IPS-18c (cell line): ENCODE results near the gene HBG1.
"Not testable (repeated sequence)": the region's sequence is repeated elsewhere in the genome, so short reads cannot be mapped to it uniquely, and the experiment has no call there.

Experiments
- H3K4me3 ChIP-seq: 2 replicates; pipeline ENCODE4 v1.7.0; 2013; ENCODE audit warnings: low read depth, mild to moderate bottlenecking, low read length, moderate library complexity; ENCODE audit not compliant: insufficient read depth
- H3K9me3 ChIP-seq: one replicate; pipeline ENCODE4 v1.6.1; 2013; ENCODE audit warnings: mild to moderate bottlenecking, low read length, moderate library complexity; ENCODE audit not compliant: control insufficient read depth, insufficient read depth

The HBG1 gene

GRCh38 chr11:5249807-5250396 is at the start of gene HBG1:
Gene HBG1 (minus strand): TSS chr11:5249857. CDS start chr11:5249804, 53 bp downstream.
- H3K9me3 ChIP-seq, H3K4me3 ChIP-seq: not testable (repeated sequence)

- no peaks in the 10 kb centered on the region for H3K9me3 ChIP-seq
- no peak overlapping the region for H3K4me3 ChIP-seq
Measured at GRCh38 chr11:5298451-5298850, 48.8 kb upstream of the HBG1 start.

DNA sequence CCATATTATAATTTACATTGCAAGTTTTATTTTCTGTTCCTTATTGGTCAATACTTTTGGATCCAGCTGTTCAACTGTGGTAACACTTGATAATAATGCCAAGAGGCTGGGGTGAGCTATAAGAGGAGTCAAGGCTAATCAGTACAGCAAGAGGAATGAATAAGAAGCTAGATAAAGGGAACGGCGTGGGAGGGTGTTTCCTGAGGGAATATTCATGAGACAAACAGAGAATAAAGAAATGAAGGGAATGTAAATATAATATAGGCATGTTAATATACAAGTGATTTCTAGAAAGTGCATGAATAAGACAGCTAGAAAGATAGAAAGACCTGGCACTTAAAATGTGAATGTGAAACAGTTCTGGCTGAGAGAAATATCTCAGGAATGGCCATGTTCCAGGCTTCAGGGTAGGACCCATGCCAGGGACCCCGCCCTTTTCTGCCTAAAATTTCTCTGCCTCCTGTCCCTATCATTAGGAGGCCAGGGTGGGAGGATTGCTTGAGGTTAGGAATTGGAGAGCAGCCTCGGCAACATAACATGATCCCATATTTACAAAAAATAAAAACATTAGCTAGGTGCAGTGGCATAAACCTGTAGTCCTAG is 48.2 kb upstream of the HBG1 start:
- no peaks in the 10 kb centered on the region for H3K9me3 ChIP-seq
- no peak overlapping the region for H3K4me3 ChIP-seq

DNA sequence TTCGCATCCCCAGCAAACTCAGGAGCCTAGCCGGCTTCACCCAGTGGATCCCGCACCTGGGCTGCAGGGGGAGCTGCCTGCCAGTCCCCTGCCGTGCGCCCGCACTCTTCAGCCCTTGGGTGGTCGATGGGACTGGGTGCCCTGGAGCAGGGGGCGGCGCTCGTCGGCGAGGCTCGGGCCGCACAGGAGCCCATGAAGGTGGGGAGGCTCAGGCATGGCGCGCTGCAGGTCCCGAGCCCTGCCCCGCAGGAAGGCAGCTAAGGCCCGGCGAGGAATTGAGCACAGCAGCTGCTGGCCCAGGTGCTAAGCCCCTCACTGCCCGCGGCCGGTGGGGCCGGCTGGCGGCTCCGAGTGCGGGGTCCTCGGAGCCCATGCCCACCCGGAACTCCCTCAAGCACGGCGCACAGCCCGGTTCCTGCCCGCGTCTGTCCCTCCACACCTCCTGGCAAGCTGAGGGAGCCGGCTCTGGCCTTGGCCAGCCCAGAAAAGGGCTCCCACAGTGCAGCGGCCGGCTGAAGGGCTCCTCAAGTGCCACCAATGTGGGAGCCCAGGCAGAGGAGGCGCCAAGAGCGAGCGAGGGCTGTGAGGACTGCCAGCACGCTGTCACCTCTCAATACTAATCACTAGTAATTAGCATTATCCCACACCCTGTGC is 44.8 kb upstream of the HBG1 start:
- not testable (repeated sequence) for H3K4me3 ChIP-seq, H3K9me3 ChIP-seq

- Histone ChIP-seq H3K4me3 (no peak overlapping the region), H3K9me3 (no peaks in the 10 kb centered on the region)
Measured at GRCh38 chr11:5293028-5293427, 43.4 kb upstream of the HBG1 start.

GRCh38 chr11:5291207-5291838 is 41.7 kb upstream of the HBG1 start:
- Histone ChIP-seq H3K4me3 (no peak overlapping the region), H3K9me3 (no peaks in the 10 kb centered on the region)

DNA sequence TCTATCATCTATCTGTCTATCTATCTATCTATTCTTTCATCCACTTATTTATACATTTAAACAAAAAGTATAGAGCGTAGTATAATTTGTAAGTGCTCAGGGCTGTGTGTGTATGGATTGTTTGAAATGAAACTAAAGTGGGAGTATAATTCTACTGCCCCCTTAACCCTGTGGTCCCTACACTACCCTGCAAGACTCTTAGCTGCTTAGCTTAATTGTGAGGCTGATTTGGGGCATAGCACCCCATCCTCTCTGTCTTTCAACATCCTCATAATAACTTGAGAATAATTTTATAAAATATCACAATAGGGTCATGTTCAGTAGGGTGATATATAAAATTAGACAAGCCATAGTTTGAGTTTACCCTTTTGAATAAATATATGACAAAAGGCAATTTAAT is 40.4 kb upstream of the HBG1 start:
- H3K4me3 ChIP-seq: no peak overlapping the region
- H3K9me3 ChIP-seq: no peaks in the 10 kb centered on the region

- no peaks in the 10 kb centered on the region for H3K9me3 ChIP-seq
- no peak overlapping the region for H3K4me3 ChIP-seq
Measured at GRCh38 chr11:5289696-5290095, 40.0 kb upstream of the HBG1 start.

DNA sequence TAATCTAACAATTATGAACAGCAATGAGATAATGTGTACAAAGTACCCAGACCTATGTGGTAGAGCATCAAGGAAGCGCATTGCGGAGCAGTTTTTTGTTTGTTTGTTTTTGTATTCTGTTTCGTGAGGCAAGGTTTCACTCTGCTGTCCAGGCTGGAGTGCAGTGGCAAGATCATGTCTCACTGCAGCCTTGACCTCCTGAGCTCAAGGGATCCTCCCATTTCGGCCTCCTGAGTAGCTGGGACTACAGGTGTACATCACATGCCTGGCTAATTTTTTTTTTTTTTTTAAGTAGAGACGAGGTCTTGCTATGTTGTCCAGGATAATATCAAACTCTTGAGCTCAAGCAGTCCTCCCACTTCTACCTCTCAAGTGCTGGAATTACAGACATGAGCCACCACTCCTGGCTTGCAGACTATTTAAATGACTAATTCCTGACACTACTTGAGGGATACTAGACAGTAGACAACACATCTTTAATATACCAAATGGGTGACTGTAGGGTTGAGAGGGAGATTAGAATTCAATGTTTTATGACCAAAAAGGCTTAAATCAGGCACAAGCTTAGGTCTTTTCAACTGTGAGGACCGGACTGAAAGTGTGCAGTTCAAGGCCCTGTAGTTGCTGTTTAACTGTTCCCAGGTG is 39.4 kb upstream of the HBG1 start:
- Histone ChIP-seq H3K9me3 (no peaks in the 10 kb centered on the region), H3K4me3 (no peak overlapping the region)

DNA sequence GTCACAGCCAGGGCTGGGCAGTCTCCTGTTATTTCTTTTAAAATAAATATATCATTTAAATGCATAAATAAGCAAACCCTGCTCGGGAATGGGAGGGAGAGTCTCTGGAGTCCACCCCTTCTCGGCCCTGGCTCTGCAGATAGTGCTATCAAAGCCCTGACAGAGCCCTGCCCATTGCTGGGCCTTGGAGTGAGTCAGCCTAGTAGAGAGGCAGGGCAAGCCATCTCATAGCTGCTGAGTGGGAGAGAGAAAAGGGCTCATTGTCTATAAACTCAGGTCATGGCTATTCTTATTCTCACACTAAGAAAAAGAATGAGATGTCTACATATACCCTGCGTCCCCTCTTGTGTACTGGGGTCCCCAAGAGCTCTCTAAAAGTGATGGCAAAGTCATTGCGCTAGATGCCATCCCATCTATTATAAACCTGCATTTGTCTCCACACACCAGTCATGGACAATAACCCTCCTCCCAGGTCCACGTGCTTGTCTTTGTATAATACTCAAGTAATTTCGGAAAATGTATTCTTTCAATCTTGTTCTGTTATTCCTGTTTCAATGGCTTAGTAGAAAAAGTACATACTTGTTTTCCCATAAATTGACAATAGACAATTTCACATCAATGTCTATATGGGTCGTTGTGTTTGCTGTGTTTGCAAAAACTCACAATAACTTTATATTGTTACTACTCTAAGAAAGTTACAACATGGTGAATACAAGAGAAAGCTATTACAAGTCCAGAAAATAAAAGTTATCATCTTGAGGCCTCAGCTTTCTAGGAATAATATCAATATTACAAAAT is 38.6 kb upstream of the HBG1 start:
- no peaks in the 10 kb centered on the region for H3K9me3 ChIP-seq
- H3K4me3 ChIP-seq: no peak overlapping the region

- no peaks in the 10 kb centered on the region for H3K9me3 ChIP-seq
- no peak overlapping the region for H3K4me3 ChIP-seq
Measured at GRCh38 chr11:5286901-5287300, 37.2 kb upstream of the HBG1 start.

DNA sequence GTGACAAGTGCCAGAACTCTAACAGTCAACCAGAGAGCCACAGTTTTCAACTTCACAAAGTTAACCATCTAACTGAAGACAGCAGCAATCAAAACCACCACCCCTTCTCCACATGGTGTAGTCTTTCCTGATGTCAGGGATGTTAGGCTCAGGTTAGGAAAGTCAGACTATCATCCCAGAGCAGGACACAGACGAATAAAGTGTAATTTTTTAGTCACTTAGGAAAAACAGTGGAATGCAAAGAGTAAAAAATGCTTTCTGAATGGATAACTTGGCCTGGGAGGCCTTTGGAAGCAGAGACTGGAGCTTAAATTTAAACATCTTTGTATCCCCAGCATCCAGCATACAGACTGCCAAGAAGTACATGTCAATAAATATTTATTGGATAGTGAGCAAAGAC is 36.7 kb upstream of the HBG1 start:
- no peak overlapping the region for H3K4me3 ChIP-seq
- H3K9me3 ChIP-seq: no peaks in the 10 kb centered on the region

DNA sequence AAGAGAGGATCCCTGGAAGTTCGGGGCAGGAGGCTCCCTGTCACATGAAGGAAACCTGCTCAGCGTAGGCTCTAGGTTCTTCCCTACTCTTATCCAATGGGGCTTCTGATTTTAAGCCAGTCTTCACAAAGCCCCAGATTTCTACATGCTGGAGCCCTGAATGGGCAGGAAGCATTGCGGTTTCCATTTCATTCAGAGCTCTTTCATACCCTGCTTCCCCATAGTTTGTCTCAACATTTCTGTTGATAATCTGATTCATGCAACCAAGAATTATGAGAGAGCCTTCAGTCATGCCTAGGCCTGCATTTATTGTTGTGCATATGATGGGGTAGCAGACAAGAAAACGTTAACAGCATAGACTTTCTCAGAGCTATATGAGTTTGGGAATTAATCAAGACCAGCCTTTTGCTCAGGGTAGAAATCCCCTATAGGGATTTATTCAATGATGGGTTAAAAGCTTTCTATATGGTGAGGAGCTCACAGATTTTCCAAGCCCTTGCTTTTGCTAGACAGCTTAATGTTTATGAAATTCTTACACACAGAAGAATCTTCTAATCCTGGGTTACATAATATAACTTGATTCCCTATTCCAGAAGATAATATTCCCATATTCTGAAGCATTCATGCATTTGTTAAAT is 36.2 kb upstream of the HBG1 start:
- H3K9me3 ChIP-seq: no peaks in the 10 kb centered on the region
- no peak overlapping the region for H3K4me3 ChIP-seq

GRCh38 chr11:5284637-5285036 is 35.0 kb upstream of the HBG1 start:
- Histone ChIP-seq H3K4me3 (no peak overlapping the region), H3K9me3 (no peaks in the 10 kb centered on the region)

DNA sequence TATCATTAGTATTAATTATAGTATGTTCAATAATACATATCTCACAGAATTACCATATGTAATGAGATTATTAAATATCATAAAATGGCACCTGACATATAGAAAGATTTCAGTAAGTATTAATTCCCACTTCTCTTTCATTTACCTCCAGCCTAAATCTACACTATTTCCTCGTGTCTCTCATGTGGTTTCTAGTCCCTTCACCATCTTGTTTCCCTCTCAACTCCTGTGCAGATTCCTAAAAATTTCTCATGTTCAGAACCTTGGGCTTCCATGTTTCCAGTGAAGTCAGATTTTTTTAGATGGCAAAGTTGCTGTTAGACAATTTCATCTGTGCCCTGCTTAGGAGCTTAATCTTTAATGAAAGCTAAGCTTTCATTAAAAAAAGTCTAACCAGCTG is 34.2 kb upstream of the HBG1 start:
- Histone ChIP-seq H3K9me3 (no peaks in the 10 kb centered on the region), H3K4me3 (no peak overlapping the region)

DNA sequence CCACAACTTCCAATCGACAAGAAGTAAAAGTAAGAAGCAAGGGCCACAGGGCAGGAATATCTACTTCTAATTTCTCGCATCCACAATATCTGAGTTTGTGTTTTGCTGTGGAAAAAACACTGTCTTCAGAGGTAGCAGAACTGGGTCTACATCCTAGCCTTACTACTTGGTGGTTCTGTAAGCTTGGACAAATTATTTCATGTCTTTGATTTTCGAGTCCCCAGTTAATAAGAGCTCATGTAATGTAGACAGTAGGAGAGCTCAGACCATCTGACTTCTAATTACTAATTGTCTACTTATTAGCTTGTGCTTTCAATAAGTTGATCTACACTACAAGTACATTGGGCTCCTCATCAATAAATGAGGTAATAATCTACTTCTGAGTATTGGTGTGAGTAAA is 33.4 kb upstream of the HBG1 start:
- Histone ChIP-seq H3K4me3 (no peak overlapping the region), H3K9me3 (no peaks in the 10 kb centered on the region)

DNA sequence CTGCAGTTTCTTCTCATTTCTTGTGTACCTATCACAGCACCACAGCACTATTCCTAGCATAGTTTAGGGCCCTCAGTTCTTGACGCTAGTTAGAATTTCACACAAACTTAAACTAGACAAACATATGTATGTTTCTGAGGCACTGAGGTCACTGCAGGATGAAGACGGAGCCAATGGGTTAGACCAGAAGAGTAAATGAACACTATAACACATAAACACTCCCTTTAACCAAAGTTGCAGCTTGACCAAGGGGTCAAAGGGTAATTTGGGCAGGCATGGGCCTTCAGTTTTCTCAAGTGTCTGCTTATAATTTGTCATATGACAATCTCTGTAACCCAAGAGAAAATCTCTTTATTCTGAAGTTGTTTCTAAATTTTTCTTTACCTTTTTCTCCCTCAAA is 33.0 kb upstream of the HBG1 start:
- Histone ChIP-seq H3K4me3 (no peak overlapping the region), H3K9me3 (no peaks in the 10 kb centered on the region)
